ENCODE results near the gene FTO. TPM values are rescaled to one million over a fixed set of nuclear protein-coding genes. Genes with fewer than 3 reads are reported as not detected.

FTO gene
- total and polyA plus RNA-seq, 2 of the 8 experiments (the other 6 are each of a cell fraction or from before 2014, with no cell fraction given), result 34.5 to 59.8 TPM

DNA sequence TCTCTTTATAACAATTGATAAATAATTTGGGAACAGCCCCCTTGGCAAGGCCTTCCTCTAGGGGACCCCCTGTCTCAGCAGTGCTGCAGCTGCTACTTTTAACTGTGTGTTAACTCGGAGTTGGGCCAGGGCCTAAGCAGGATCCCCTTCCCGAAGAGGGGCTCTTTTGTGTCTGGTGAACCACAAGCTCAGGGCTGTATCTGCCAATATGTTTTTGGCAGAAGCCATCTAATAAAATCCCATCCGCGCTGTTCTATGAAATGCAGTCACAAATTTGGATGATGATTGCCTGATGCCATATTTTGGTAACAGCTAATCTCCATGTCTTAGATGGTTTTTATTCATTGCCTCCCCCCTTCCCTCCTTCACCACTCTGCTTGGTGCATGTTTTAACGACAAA lies 267.7 kb downstream of the FTO start:
- FAIRE-seq, result no peak
- Histone ChIP-seq H3K4ac (replicated peaks; ENCODE audit: insufficient read length, low read depth, low read length) (no peak overlapping the region), H2AFZ (ENCODE audit: low read length) (no peak overlapping the region), H3K27me3 (replicated peaks in 1 of 4; ENCODE audit: control insufficient read depth in 3 of 4, extremely low read depth in 1 of 4, insufficient read depth in 3 of 4, low read length in 3 of 4) (no peaks in the 10 kb centered on the region), H4K5ac (ENCODE audit: insufficient read length, low read depth, low read length) (no peak overlapping the region), H3K9ac (replicated peaks in 1 of 4; ENCODE audit: extremely low read depth in 1 of 4, low read depth in 3 of 4, low read length in 3 of 4) (no peak overlapping the region), H2AK5ac (ENCODE audit: low read depth, low read length) (no peak overlapping the region), H4K91ac (replicated peaks; ENCODE audit: insufficient read length, low read length) (no peak overlapping the region), H3K56ac (replicated peaks; ENCODE audit: insufficient read length, low read depth, low read length) (no peak overlapping the region), H3K36me3 (ENCODE audit: control insufficient read depth in 2 of 4, insufficient read depth in 4 of 4, low read length in 3 of 4) (no peaks in the 10 kb centered on the region), H3K9me3 (ENCODE audit: insufficient read depth in 2 of 2, low read depth in 1 of 2, low read length in 1 of 2) (no peaks in the 10 kb centered on the region), H3K4me3 (ENCODE audit: extremely low read depth in 1 of 4, insufficient read depth in 2 of 4, low read depth in 3 of 4, low read length in 4 of 4) (no peak overlapping the region), H3K4me2 (ENCODE audit: insufficient read depth in 1 of 2, low read depth in 2 of 2, low read length in 2 of 2) (no peak overlapping the region), H2BK120ac (replicated peaks; ENCODE audit: low read depth, low read length) (no peak overlapping the region), H3K18ac (ENCODE audit: extremely low read depth, low read length) (no peak overlapping the region), H4K8ac (ENCODE audit: extremely low read depth, insufficient read depth, low read length) (no peak overlapping the region), H3K79me1 (ENCODE audit: low read depth, low read length) (no peaks in the 10 kb centered on the region), H2BK20ac (ENCODE audit: low read length) (no peak overlapping the region), H2BK15ac (ENCODE audit: low read length) (no peak overlapping the region), H2BK12ac (ENCODE audit: low read depth, low read length) (no peak overlapping the region), H3K14ac (ENCODE audit: insufficient read length) (no peak overlapping the region), H2BK5ac (ENCODE audit: low read depth, low read length) (no peak overlapping the region), H3K79me2 (ENCODE audit: control insufficient read depth in 1 of 2, insufficient read depth in 2 of 2, low read length in 2 of 2) (no peaks in the 10 kb centered on the region), H3K4me1 (replicated peaks in 1 of 4; ENCODE audit: control insufficient read depth in 3 of 4, insufficient read depth in 4 of 4, low read length in 3 of 4) (peaks cover 0 to 8% (median 2%) of the 10 kb centered on the region in 4 experiments; a peak in 2 of 7 replicates), H4K20me1 (replicated peaks in 1 of 2; ENCODE audit: control insufficient read depth in 1 of 2, insufficient read depth in 2 of 2, low read length in 2 of 2) (no peaks in the 10 kb centered on the region), H3K23ac (ENCODE audit: insufficient read length) (no peak overlapping the region), H3K23me2 (ENCODE audit: low read depth, low read length) (no peaks in the 10 kb centered on the region), H3K27ac (ENCODE audit: low read depth, low read length) (no peak overlapping the region)
- CTCF ChIA-PET (ENCODE audit: partially characterized antibody), result interaction anchor here (0.9 to 1.2 kb wide), 2 partner anchors 17 to 220 kb away, joined by 3 read pairs; no protein-coding TSS in a partner anchor
- POLR2A ChIA-PET (ENCODE audit: partially characterized antibody), result no interaction called here
- TF ChIP-seq BRCA1 (IDR thresholded peaks at IDR 0.05; ENCODE audit: low read depth, low read length), result no peak
- no peak for TF ChIP-seq CBX8 (IDR thresholded peaks at IDR 0.05; ENCODE audit: borderline replicate concordance, low read depth, low read length)
- TF ChIP-seq SP4 (IDR thresholded peaks at IDR 0.05; ENCODE audit: low read length), result no peak
- no peak for TF ChIP-seq KDM4A (IDR thresholded peaks at IDR 0.05; ENCODE audit: low read depth, low read length, severe bottlenecking)
- no peak for TF ChIP-seq CREB1 (IDR thresholded peaks at IDR 0.05)
- no peak for TF ChIP-seq JUN (IDR thresholded peaks at IDR 0.05; ENCODE audit: low read depth, low read length)
- no peak for TF ChIP-seq GABPA (IDR thresholded peaks at IDR 0.05; ENCODE audit: borderline replicate concordance, insufficient read depth, low read length)
- TF ChIP-seq YY1 (IDR thresholded peaks at IDR 0.05; ENCODE audit: low read depth, low read length), result no peak
- TF ChIP-seq TEAD4 (IDR thresholded peaks at IDR 0.05; ENCODE audit: low read depth, low read length), result no peak
- TF ChIP-seq, protein P1, sequence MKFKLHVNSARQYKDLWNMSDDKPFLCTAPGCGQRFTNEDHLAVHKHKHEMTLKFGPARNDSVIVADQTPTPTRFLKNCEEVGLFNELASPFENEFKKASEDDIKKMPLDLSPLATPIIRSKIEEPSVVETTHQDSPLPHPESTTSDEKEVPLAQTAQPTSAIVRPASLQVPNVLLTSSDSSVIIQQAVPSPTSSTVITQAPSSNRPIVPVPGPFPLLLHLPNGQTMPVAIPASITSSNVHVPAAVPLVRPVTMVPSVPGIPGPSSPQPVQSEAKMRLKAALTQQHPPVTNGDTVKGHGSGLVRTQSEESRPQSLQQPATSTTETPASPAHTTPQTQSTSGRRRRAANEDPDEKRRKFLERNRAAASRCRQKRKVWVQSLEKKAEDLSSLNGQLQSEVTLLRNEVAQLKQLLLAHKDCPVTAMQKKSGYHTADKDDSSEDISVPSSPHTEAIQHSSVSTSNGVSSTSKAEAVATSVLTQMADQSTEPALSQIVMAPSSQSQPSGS (IDR thresholded peaks at IDR 0.05; ENCODE audit: low read length), result no peak
- TF ChIP-seq, protein P2, sequence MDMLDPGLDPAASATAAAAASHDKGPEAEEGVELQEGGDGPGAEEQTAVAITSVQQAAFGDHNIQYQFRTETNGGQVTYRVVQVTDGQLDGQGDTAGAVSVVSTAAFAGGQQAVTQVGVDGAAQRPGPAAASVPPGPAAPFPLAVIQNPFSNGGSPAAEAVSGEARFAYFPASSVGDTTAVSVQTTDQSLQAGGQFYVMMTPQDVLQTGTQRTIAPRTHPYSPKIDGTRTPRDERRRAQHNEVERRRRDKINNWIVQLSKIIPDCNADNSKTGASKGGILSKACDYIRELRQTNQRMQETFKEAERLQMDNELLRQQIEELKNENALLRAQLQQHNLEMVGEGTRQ (IDR thresholded peaks at IDR 0.05; ENCODE audit: low read length), result no peak
- TF ChIP-seq BCL11A (IDR thresholded peaks at IDR 0.05; ENCODE audit: low read depth in 2 of 2, low read length in 2 of 2), result no peak
- 93% methylated on average over 5 of the region's 5 CpGs; no CpG with 5 or more reads in 1 of the 2 experiments for WGBS, 2 experiments (ENCODE audit: extremely low coverage in 1 of 2, insufficient coverage in 1 of 2, insufficient read length in 1 of 2, insufficient replicate concordance in 2 of 2, low coverage in 1 of 2, low lambda C conversion rate in 2 of 2, missing lambda C conversion rate in 1 of 2)
- DNase-seq (ENCODE audit: low read depth in 1 of 2, low spot score in 2 of 2), result no peak

Measured in H1 (cell line).